NCI-H187 (cell line): ENCODE measurements around the gene ARPC1A.
"Not testable (repeated sequence)": the region's sequence is repeated elsewhere in the genome, so short reads cannot be mapped to it uniquely, and the experiment has no call there.

Experiments
- DNase-seq, 2 experiments: peaks; one replicate each; lab custom pipeline; 2025; lab: John Stamatoyannopoulos, UW

The ARPC1A gene

DNA sequence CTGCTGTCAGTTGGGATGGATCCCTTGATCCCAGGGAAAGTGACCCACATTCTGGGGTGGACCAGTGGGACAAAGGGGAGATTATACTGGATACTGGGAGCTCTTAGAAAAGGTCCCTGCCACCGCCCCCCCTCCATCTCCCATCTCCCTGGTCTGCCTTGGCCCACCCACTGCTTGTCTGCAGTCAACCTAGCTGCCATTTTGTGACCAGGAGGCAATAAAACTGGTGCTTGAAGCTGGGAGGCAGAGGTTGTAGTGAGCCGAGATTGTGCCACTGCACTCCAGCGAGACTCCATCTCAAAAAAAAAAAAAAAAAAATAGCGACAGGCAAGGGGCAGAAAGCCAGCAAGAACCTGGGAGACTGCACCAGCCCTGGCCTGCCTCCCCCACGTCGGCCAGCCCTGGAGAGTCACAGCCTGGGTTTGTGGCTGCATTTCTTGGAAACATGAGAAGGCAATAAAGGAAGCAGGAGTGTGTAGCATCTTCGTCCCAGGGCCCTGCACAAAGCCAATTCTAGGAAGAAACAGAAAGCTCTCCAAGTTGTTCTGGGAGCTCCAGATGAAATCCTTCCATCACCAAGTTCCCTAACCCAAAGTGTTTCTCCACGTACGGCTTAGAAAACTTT, 44.2 kb downstream of the ARPC1A start:
- DNase-seq = no peak

- no peak for DNase-seq
These were observed 45.8 kb downstream of the ARPC1A start for GRCh38 chr7:99371376-99371920.

GRCh38 chr7:99372275-99373090, 46.8 kb downstream of the ARPC1A start:
- no peak for DNase-seq

DNA sequence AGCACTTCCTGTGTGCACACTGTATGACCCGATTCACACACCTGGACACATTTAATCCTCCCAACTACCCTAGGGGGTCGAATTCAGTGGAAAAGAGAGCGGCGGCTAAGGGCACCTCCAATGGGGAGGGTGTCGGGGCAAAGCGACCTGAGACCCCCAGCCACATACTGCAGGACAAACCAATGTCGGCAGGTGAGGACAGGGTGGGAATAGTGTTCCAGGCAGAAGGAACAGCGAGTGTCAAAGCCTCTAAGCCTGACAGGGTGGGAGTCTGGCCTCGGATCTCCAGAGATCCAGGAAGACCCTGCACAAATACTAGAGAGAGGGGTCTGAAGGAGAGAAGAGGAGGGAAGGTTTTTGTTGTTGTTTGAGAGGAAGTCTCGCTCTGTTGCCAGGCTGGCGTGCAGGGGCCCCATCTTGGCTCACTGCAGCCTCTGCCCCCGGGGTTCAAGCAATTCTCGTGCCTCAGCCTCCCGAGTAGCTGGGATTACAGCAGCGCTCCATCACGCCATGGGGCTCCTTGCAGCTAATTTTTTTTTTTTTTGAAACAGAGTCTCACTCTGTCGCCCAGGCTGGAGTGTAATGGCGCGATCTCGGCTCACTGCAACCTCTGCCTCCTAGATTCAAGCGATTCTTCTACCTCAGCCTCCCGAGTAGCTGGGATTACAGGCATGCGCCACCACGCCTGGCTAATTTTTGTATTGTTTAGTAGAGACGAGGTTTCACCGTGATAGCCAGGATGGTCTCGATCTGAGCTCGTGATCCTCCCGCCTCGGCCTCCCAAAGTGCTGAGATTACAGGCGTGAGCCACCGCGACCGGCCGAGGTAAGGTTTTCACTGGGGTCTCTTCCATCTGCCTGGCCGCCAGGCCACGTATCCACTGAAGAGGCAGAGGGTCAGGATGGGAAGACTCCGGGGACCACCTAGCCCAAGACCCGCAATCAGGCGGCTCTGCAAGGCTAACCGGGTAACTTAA, 47.7 kb downstream of the ARPC1A start:
- DNase-seq = no peak

DNA sequence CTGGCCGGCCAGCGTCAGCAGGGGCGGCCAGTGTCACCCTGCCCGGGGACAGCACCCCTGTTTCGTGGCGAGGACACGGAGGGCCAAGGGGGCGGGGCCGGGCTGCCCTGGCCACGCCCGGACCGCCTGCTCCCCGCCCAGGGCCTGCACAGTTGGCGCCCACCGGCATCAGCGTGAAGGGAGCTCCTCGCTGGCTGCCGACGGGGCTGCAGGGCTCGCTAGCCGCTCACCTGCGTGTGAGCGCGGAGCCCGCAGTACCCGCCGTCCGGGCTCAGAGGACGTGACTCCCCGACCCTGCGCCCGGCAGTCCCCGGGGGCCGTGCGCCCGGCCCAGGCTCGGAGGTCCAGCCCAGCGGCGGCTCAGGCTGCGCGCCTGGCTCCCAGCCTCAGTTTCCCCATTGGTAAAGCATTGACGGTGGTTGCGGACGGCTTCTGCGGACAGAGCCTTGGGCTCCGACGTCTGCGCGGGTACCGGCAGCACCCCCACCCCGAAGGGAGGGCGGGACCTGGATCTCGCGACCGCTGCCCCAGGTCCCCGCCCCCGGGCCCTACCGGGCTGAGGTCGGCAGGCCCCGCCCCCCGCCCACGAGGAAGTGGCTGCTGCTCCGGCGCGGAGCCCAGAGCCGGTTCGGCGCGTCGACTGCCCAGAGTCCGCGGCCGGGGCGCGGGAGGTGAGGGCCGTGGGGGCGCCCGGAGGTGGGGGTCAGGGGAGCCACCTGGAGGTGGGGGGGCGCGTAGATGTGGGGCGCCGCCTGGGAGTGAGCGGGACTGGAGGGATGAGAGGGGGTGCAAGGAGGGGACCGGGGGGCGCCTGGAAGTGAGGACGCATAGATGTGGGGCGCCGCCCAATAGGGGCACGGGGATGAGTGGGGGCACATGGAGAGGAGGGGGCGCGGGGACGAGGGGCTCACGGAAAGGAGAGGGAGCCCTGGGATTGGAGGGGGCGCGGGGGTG, 48.7 kb downstream of the ARPC1A start, which contains the start of gene ARPC1B:
TSS of gene ARPC1B (plus strand) at position 620 of the 954 bp plus-strand sequence. CDS start 10,985 bp downstream, outside the sequence.
- peak in 1 of 2 experiments; percentile 46 for DNase-seq

DNA sequence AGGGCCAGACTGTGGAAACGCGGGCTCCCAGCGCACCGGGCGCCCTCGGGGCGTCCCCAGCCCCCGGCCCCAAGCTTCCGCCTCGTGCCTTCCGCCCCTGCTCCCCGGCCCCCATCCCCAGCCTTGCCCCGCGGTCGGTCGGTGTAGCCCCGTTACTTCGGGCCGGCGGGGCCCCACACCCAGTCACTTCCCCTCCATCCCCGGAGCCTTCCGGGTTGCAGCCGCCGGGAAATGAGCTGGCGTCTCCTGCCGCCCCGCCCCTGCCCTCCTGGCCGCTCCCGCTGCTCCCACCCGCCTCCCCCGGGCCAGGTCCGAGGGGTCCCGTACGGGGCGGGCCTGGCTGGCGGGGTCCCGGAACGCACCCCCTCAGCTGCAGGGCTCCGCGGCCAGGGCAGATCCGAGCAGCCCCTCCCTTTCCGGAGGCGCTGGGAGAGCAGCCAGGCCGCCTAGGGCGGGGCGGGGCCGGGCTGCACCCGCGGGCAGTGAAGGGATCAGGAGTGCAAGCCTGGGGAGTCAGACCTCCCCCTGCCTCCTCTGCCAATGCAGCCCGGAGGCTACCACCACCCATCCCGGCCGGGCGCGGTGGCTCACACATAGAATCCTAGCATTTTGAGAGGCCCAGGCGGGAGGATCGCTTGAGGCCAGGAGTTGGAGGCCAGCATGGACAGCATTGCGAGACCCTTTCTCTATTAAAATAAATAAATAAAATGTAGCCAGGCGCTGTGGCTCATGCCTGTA, 49.5 kb downstream of the ARPC1A start:
- DNase-seq = no peak

GRCh38 chr7:99379043-99379577, 53.4 kb downstream of the ARPC1A start:
- DNase-seq = no peak

DNA sequence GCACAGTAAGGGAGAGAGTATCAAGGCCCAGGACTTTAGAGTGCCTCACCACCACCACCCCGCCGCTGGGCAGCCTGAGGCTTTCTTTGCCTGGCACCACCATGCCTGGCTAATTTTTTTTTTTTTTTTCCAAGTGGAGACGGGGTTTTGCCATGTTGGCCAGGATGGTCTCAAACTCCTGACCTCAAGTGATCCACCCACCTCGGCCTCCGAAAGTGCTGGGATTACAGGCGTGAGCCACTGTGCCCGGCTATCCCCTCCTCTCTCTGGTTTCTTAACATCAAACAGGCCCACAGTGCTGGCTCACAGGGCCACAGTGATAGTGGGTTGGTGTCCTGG, 54.0 kb downstream of the ARPC1A start:
- DNase-seq = not testable (repeated sequence)

DNA sequence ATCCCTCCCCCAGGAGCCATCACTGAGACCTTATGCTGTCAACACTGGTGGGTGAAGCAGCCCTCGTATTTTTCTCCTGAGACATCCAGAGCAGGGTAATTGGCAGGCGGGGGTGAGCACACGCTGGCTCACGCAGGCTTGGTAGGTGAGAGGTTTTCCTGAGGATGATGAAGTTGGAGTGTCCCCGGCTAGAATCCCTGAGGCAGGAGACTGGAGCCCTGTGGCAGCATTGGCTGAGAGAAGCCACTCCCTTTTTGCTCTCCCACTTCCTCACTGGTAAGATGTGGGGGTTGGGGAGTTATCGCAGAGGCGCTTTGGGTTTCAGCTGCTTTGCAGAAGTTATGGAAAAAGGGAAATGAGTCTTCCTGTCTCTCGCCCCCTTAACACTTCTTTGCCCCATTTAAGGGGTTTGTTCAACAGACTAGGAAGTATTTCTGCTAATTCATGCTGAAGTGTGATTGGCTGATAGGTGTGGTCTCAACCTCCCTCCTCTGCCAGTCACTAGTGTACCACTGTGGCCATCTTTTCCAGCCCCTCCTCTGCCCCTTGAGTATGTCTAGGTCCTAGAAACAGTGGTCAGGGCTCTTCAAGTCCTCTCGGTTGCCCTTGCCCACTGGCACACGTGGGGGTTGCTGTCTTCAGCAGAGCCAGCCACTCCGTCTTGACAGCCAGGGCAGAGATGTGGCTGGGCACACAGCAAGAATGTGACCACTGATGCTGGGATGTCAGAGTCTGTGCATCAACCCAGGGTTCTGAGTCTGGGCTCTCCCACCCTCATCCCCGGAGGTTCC, 54.5 kb downstream of the ARPC1A start:
- no peak for DNase-seq

DNA sequence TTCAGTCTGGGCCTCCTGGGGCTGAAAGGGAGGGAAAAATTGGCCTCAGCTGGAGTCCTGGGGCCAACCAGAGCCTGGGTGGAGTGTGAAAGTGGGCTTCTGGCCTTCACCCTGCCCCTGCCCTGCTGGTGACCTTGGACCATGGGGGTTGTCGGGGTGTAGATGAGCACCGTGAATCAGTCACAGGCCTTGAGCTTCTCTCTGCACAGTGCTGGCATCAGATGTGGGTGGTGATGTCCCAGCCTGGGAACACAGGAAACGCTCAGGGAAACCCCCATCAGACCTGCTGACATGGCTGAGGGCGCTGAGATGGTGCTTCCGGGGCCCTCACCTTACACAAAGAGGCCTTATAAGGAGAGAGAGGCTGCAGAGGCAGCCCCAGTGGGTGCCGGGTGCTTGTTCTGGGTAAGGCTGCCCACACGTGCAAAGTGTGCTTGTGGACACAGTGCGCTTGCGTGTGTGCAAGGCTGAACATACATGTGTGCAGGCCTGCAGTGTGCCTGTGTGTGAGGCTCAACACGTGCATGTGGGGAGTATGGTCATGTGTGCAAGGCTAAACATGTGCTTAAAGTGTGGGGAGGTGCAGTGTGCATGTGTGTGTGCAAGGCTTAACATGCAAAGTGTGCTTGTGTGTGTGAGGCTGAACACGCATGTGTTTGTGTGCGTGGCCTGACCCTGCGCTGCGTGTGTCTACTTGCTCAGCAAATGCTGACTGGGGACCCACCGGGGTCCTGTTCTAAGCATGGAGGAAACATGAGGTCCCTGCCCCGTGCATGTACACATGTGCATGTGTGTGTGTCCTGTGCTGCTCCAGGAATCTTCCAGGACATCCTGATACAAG, 55.3 kb downstream of the ARPC1A start:
- no peak for DNase-seq

GRCh38 chr7:99381664-99382075, 56.0 kb downstream of the ARPC1A start:
- no peak for DNase-seq

DNA sequence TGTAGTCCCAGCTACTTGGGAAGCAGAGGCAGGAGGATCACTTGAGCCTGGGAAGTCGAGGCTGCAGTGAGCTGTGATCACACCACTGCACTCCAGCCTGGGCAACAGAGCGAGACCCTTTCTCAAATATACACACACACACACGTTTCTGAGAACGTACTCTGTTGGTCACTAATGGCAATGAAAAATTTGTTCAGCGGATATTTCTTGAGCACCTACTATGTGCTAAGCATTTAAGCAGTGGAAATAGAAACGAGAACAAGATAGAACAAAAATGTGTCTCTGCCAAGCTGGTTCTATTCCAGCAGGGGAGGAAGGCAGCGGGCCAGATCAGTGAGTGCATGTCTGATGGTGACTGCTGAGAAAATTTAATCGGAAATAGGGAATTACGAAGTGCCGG, 57.5 kb downstream of the ARPC1A start:
- DNase-seq = no peak

- DNase-seq = no peak
These were observed 58.2 kb downstream of the ARPC1A start for GRCh38 chr7:99383791-99384370.

- DNase-seq = no peak
These were observed 58.8 kb downstream of the ARPC1A start for GRCh38 chr7:99384523-99384922.

DNA sequence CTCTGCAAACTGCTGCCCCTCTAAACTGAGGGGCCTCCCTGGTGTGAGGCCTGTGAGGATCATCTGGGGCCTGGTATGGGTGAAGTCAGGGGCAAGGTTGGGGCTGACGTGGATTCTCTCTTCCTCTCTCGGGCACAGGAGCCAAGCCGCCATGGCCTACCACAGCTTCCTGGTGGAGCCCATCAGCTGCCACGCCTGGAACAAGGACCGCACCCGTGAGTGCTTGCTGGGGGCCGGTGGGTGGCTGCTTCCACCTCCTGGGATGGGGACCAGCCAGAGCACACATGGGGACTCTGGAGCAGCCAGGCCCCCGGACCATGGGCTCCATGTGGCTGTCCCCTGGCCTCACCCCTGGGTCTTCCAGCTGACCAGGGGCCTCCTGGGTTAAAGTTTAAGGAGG, 59.9 kb downstream of the ARPC1A start:
- DNase-seq = no peak

DNA sequence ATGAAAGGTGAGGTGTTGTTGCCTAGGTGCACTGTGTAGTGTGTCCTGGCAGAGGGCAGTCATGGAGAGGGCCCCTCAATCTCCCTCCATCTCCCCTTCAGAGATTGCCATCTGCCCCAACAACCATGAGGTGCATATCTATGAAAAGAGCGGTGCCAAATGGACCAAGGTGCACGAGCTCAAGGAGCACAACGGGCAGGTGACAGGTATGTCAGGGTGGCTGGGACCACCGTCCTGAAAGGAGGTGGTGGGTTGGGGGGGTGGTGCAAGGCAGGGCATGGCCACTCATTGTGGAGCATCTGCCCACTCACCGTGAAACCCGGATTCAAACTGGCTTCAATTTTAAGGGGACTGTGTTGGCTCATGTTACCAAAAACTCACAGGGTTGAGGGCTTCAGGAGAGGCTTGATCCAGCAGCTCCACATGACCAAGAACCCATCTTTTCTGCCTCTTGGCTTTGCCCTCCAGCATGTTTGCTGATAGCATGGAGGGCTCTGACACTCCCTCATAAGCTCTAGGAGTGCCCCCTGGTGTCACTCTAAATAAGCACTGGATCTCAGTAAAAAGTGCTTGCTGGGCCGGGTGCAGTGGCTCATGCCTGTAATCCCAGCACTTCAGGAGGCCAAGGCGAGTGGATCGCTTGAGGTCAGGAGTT, 61.0 kb downstream of the ARPC1A start:
- no peak for DNase-seq

GRCh38 chr7:99387239-99387635, 61.5 kb downstream of the ARPC1A start:
- DNase-seq = not testable (repeated sequence)
